ENCODE measurements around the gene PTPRS. TPM values are rescaled to one million over a fixed set of nuclear protein-coding genes. Genes with fewer than 3 reads are reported as not detected.

Gene PTPRS
- total and polyA plus RNA-seq, 9 of the 15 experiments (the other 6 are each of a cell fraction or from before 2014, with no cell fraction given): 1.1 to 49.4 (median 14.1) TPM

DNA sequence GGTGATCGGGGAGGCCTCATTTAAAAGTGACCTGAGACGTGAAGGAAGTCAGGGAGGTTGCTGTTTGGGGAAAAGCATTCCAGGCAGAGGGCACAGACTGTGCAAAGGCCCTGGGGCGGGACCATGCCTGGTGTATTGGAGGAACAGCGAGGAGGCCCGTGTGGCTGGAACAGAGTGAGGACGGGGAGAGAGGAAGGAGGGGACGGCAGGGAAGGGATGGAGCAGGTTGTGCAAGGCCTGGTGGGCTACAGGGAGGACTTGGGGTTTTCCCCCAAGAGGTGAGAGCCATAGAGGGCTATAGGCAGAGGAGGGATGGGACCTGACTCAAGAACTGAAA, 17.2 kb downstream of the PTPRS start:
- Histone ChIP-seq H4K20me1 (replicated peaks; ENCODE audit: control insufficient read depth, insufficient read depth, low read length) (peaks cover 15% of the 10 kb centered on the region; the same call in 1 of the 2 replicates), H3K27ac (ENCODE audit: extremely low read depth, low read depth, low read length) (no peak overlapping the region), H3K36me3 (ENCODE audit: control insufficient read depth, insufficient read depth, low read length) (no peaks in the 10 kb centered on the region), H3K4me1 (replicated peaks in 1 of 2; ENCODE audit: control insufficient read depth in 2 of 2, insufficient read depth in 2 of 2, low read length in 2 of 2) (peaks cover 5 to 16% of the 10 kb centered on the region in 2 experiments; a peak in 3 of 5 replicates), H3K79me2 (ENCODE audit: control insufficient read depth, insufficient read depth, low read length) (no peaks in the 10 kb centered on the region), H3K27me3 (ENCODE audit: control insufficient read depth in 2 of 2, insufficient read depth in 2 of 2, low read length in 2 of 2) (peaks cover 0 to 6% of the 10 kb centered on the region in 2 experiments; a peak in 1 of 5 replicates), H3K9me3 (replicated peaks; ENCODE audit: control insufficient read depth, insufficient read depth, low read depth, low read length) (0 out of 2 replicates have a peak, but pooled peaks cover 2% of the 10 kb centered on the region), H3K4me2 (ENCODE audit: insufficient read depth, low read length) (no peak overlapping the region), H2AFZ (ENCODE audit: low read depth, low read length) (no peak overlapping the region), H3K9me1 (ENCODE audit: control insufficient read depth, insufficient read depth, low read length) (no peaks in the 10 kb centered on the region), H3K4me3 (no peak overlapping the region), H3K9ac (ENCODE audit: insufficient read depth in 1 of 2, low read depth in 2 of 2, low read length in 2 of 2) (no peak overlapping the region)
- ChIA-PET CTCF (ENCODE audit: low intra/inter-chr PET ratio) (no interaction called here), POLR2A (interaction anchor here (0.8 kb wide), 1 partner anchor 19 kb away, joined by 3 read pairs; no protein-coding TSS in a partner anchor)
- BruUV-seq (replicated peaks): no TSS peak
- no peak for FAIRE-seq
- intact Hi-C loops (cut with micrococcal nuclease): no loop called here
- no peak for ATAC-seq
- WGBS (ENCODE audit: insufficient coverage, low coverage, missing lambda C conversion rate): 32% methylated on average over 6 of the region's 7 CpGs
- DNase-seq (ENCODE audit: extremely low read depth in 1 of 4, low spot score in 3 of 4): no peak
- in situ Hi-C loops (cut with MboI): no loop called here
- TF ChIP-seq KDM1A (IDR thresholded peaks at IDR 0.05) (peak in 1 of 2 experiments; percentile 44; a peak in 1 of 4 replicates), SMARCA5 (IDR thresholded peaks at IDR 0.05) (peak; percentile 71; the same call in 1 of the 2 replicates), RBM25 (IDR thresholded peaks at IDR 0.05; ENCODE audit: low read depth, low read length, severe bottlenecking) (peak; percentile 37), BCOR (IDR thresholded peaks at IDR 0.05) (peak; percentile 74)
- TF ChIP-seq, protein P1, sequence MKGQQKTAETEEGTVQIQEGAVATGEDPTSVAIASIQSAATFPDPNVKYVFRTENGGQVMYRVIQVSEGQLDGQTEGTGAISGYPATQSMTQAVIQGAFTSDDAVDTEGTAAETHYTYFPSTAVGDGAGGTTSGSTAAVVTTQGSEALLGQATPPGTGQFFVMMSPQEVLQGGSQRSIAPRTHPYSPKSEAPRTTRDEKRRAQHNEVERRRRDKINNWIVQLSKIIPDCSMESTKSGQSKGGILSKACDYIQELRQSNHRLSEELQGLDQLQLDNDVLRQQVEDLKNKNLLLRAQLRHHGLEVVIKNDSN (CRISPR knock-in tag; IDR thresholded peaks at IDR 0.05): no peak

All from K562 (cell line).